ENCODE measurements around the gene RECQL5.

Gene RECQL5

GRCh38 chr17:75632428-75632827 lies 34.5 kb downstream of the RECQL5 start:
- DNase-seq, result no peak

GRCh38 chr17:75631353-75631752 lies 35.6 kb downstream of the RECQL5 start:
- DNase-seq, result no peak

GRCh38 chr17:75630071-75630917 lies 36.7 kb downstream of the RECQL5 start:
- DNase-seq, result no peak

GRCh38 chr17:75629157-75629556 lies 37.8 kb downstream of the RECQL5 start:
- no peak for DNase-seq

- DNase-seq, result no peak
Measured at GRCh38 chr17:75628425-75628824, 38.5 kb downstream of the RECQL5 start.

GRCh38 chr17:75627094-75627493 lies 39.9 kb downstream of the RECQL5 start:
- DNase-seq, result no peak

- DNase-seq, result no peak
Measured at GRCh38 chr17:75626496-75627038, 40.4 kb downstream of the RECQL5 start.

- DNase-seq, result no peak
Measured at GRCh38 chr17:75625813-75626486, 41.0 kb downstream of the RECQL5 start.

GRCh38 chr17:75624714-75625345 lies 42.1 kb downstream of the RECQL5 start:
- DNase-seq, result no peak

GRCh38 chr17:75624021-75624420 lies 42.9 kb downstream of the RECQL5 start:
- DNase-seq, result no peak

GRCh38 chr17:75623386-75623785 lies 43.6 kb downstream of the RECQL5 start:
- no peak for DNase-seq

- no peak for DNase-seq
Measured at GRCh38 chr17:75622771-75623273, 44.1 kb downstream of the RECQL5 start.

GRCh38 chr17:75622076-75622475 lies 44.9 kb downstream of the RECQL5 start:
- DNase-seq, result no peak

- DNase-seq, result no peak
Measured at GRCh38 chr17:75621489-75621888, 45.5 kb downstream of the RECQL5 start.

GRCh38 chr17:75619506-75620431 lies 47.2 kb downstream of the RECQL5 start:
- no peak for DNase-seq

- no peak for DNase-seq
Measured at GRCh38 chr17:75617675-75618074, 49.3 kb downstream of the RECQL5 start.

- DNase-seq, result no peak
Measured at GRCh38 chr17:75617218-75617617, 49.7 kb downstream of the RECQL5 start.

- DNase-seq, result no peak
Measured at GRCh38 chr17:75616521-75617122, 50.3 kb downstream of the RECQL5 start.

- DNase-seq, result no peak
Measured at GRCh38 chr17:75615301-75615700, 51.7 kb downstream of the RECQL5 start.

- DNase-seq, result no peak
Measured at GRCh38 chr17:75614556-75615270, 52.2 kb downstream of the RECQL5 start.

GRCh38 chr17:75614006-75614405 lies 52.9 kb downstream of the RECQL5 start:
- no peak for DNase-seq
